Ishikawa (cell line): Measurements from ENCODE around the gene KCNK10.

Experiments
- CEBPB ChIP-seq: IDR thresholded peaks from 2 replicates; pipeline ENCODE4 v1.6.1; 2012
- CREB1 ChIP-seq: IDR thresholded peaks from 2 replicates; pipeline ENCODE4 v1.6.1; 2012; ENCODE audit warnings: low read depth
- EGR1 ChIP-seq: IDR thresholded peaks from 2 replicates; pipeline ENCODE4 v1.6.1; 2012
- EP300 ChIP-seq: IDR thresholded peaks from 2 replicates; pipeline ENCODE4 v1.6.1; 2012; ENCODE audit warnings: borderline replicate concordance
- FOXM1 ChIP-seq: IDR thresholded peaks from 2 replicates; pipeline ENCODE4 v1.6.1; 2012; ENCODE audit warnings: low read depth, borderline replicate concordance
- NFIC ChIP-seq: IDR thresholded peaks from 2 replicates; pipeline ENCODE4 v1.6.1; 2012
- RAD21 ChIP-seq: IDR thresholded peaks from 2 replicates; pipeline ENCODE4 v1.6.1; 2012; ENCODE audit warnings: low read depth
- TAF1 ChIP-seq: IDR thresholded peaks from 2 replicates; pipeline ENCODE4 v1.6.1; 2012; ENCODE audit warnings: low read depth, mild to moderate bottlenecking
- TCF12 ChIP-seq: IDR thresholded peaks from 2 replicates; pipeline ENCODE4 v1.6.1; 2012; ENCODE audit warnings: low read depth
- TEAD4 ChIP-seq: IDR thresholded peaks from 2 replicates; pipeline ENCODE4 v1.6.1; 2012
- YY1 ChIP-seq: IDR thresholded peaks from 2 replicates; pipeline ENCODE4 v1.6.1; 2012; ENCODE audit warnings: low read depth
- ZBTB7A ChIP-seq: IDR thresholded peaks from 2 replicates; pipeline ENCODE4 v1.6.1; 2012; ENCODE audit warnings: low read depth
- TF ChIP-seq, protein P1 (sequence below): IDR thresholded peaks from 2 replicates; pipeline ENCODE4 v1.6.1; 2012
- TF ChIP-seq, protein P2 (sequence below): IDR thresholded peaks from 2 replicates; pipeline ENCODE4 v1.6.1; 2012
- TF ChIP-seq, protein P3 (sequence below): IDR thresholded peaks from 2 replicates; pipeline ENCODE4 v1.6.1; 2012; ENCODE audit warnings: low read depth, mild to moderate bottlenecking

Gene KCNK10

DNA sequence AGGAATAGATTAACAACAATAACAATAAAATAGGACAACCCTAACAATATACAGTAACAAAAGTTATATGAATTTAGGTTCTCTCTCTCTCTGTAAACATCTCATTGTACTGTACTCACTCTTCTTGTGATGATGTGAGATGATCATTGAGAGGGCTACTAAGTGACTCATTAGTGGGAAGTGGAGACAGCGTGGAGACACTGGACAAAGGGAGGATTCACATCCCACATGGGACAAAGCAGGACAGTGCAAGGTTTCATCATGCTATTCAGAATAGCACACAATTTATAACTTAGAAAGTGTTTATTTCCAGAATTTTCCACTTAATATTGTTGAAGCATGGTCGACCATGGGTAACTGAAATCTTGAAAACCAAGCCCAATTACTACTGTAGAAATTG is 36.4 kb upstream of the KCNK10 start:
- TF ChIP-seq TCF12 (no peak), CEBPB (no peak), EP300 (no peak), CREB1 (no peak), RAD21 (no peak), FOXM1 (no peak), YY1 (no peak), EGR1 (no peak), NFIC (no peak), TEAD4 (no peak), ZBTB7A (no peak), TAF1 (no peak)
- TF ChIP-seq, protein P1, sequence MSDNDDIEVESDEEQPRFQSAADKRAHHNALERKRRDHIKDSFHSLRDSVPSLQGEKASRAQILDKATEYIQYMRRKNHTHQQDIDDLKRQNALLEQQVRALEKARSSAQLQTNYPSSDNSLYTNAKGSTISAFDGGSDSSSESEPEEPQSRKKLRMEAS = no peak
- TF ChIP-seq, protein P2, sequence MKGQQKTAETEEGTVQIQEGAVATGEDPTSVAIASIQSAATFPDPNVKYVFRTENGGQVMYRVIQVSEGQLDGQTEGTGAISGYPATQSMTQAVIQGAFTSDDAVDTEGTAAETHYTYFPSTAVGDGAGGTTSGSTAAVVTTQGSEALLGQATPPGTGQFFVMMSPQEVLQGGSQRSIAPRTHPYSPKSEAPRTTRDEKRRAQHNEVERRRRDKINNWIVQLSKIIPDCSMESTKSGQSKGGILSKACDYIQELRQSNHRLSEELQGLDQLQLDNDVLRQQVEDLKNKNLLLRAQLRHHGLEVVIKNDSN = no peak
- TF ChIP-seq, protein P3, sequence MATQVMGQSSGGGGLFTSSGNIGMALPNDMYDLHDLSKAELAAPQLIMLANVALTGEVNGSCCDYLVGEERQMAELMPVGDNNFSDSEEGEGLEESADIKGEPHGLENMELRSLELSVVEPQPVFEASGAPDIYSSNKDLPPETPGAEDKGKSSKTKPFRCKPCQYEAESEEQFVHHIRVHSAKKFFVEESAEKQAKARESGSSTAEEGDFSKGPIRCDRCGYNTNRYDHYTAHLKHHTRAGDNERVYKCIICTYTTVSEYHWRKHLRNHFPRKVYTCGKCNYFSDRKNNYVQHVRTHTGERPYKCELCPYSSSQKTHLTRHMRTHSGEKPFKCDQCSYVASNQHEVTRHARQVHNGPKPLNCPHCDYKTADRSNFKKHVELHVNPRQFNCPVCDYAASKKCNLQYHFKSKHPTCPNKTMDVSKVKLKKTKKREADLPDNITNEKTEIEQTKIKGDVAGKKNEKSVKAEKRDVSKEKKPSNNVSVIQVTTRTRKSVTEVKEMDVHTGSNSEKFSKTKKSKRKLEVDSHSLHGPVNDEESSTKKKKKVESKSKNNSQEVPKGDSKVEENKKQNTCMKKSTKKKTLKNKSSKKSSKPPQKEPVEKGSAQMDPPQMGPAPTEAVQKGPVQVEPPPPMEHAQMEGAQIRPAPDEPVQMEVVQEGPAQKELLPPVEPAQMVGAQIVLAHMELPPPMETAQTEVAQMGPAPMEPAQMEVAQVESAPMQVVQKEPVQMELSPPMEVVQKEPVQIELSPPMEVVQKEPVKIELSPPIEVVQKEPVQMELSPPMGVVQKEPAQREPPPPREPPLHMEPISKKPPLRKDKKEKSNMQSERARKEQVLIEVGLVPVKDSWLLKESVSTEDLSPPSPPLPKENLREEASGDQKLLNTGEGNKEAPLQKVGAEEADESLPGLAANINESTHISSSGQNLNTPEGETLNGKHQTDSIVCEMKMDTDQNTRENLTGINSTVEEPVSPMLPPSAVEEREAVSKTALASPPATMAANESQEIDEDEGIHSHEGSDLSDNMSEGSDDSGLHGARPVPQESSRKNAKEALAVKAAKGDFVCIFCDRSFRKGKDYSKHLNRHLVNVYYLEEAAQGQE = no peak

DNA sequence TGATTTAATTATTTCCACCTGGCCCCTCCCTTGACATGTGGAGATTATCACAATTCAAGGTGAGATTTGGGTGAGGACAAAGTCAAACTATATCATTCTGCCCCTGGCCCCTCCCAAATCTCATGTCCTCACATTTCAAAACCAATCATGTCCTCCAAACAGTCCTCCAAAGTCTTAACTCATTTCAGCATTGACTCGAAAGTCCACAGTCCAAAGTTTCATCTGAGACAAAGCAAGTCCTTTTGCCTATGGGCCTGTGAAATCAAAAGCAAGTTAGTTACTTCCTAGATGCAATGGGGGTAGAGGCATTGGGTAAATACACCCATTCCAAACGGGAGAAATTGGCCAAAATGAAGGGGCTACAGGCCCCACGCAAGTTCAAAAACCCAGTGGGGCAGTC is 31.3 kb upstream of the KCNK10 start:
- TF ChIP-seq, protein P3 = no peak
- no peak for TF ChIP-seq NFIC
- no peak for TF ChIP-seq TAF1
- no peak for TF ChIP-seq TEAD4
- no peak for TF ChIP-seq ZBTB7A
- TF ChIP-seq, protein P2 = no peak
- no peak for TF ChIP-seq FOXM1

DNA sequence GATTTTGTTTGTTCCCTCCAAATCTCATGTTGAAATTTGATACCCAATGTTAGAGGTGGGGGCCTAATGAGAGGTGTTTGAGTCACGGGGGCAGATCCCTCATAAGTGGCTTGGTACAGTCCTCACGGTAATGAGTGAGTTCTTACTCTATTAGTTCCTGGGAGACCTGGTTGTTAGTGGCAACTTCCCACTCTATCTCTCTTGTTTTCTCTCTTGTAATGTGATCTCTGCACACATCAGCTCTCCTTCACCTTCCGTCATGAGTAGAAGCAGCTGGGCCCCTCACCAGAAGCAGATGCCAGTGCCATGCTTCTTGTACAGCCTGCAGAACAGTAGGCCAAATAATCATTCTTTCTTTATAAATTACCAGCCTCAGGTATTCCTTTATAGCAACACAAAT is 29.6 kb upstream of the KCNK10 start:
- TF ChIP-seq RAD21 (no peak), TAF1 (no peak)
- TF ChIP-seq, protein P3 = no peak

DNA sequence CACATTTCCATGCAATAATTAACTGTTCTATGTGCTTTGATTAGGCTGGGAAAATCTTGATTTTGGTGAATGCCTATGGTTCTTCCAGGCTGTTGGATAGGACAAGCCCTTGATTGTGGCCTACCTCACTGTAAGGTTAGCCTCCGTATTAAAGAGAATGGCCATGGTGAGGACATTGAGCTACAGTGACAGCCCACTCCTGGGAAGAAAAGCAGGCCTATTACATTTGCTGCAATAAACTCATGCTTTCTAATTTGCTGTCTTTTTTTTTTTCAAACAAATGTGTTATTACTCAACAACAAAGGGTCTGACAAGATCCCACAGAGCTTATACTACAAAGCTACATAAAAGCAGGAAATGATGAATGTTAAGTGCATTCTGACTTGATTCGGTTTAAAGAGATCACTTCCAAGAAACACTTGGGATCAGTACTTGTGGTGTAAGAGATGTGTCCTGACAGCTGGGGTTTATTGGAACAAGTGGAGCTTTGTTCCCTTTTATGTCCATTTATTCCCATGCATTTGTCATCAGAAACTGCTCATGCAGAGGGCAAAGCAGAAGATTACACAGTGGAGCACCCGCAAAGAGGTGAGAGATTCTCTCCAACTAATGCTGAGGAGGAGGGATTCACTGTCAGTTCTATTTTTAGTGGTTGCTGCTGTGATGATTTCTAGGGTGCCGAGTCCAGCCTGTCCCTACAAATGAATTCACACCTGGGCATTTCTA is 29.1 kb upstream of the KCNK10 start:
- TF ChIP-seq EP300 (no peak), EGR1 (no peak)

DNA sequence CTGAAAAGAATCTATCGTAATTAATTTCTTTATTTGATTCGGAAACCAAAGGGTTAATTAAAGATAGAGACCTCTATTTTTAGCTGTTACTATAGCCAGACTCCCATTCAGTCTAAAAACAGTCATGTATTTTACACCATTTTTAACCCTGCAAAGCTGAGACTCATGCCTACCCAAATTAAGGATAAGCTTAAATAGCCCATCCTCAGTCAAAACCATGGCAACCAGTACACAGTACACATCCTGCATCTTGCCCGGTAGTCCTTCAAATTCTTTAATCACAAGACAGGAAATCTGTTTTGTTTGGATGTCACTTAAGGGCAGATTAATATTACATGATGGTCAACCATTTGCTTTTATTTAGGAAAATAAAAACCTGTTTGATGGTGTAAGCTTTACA is 25.5 kb upstream of the KCNK10 start:
- TF ChIP-seq FOXM1 (no peak), RAD21 (no peak), ZBTB7A (no peak), EP300 (no peak)
- TF ChIP-seq, protein P2 = no peak
